Measurements from ENCODE around the gene MS4A6A.
"Not testable (repeated sequence)": the region's sequence is repeated elsewhere in the genome, so short reads cannot be mapped to it uniquely, and the experiment has no call there.

Gene MS4A6A, protein sequence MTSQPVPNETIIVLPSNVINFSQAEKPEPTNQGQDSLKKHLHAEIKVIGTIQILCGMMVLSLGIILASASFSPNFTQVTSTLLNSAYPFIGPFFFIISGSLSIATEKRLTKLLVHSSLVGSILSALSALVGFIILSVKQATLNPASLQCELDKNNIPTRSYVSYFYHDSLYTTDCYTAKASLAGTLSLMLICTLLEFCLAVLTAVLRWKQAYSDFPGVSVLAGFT

DNA sequence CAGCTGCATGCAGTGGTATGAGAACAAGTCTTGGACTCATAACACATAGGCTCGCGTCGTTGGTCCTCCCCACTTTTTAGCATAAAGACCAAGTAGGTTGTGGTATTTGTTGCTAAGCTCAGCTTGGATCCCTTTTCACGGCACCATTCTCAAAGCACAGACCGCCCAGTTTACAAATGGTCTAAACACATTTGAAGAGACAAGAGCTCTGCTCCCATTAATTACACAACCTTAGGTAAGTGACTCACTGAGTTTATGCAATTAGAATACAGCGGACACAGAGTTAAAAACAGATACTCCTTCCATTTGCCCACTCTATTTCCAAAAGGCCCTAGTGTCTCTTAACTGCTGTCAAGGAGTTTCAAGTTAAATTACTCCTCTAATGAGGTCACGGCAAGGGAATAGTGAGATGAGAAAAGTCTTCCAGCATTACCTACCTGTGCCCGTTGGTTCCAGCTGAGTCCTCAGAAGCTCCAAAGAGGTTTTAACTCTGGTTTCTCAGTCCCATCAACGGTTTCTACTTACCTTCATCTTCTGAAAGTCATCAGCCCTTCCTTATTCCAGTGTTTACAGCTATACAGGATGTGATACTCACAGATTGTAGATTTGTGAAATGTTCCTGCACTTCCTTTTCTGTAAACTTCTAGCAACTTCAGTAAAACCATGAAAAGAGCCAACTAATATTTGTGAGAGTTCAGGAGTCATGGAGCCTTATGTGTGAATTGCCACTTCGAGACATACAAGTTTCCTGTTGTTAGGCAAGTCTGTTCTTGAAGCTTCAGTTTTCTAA lies at the start of gene MS4A6A:
Gene MS4A6A, minus strand, starts transcription at position 543 of the 790 bp plus-strand sequence. CDS start 1,356 bp downstream, outside the sequence.
- Mint-ChIP-seq H3K4me1 (ENCODE audit: low read depth) (no peaks in the 10 kb centered on the region), H3K36me3 (peaks cover 2% of the 10 kb centered on the region), H3K27ac (no peak within 1 kb of the TSS), H3K27me3 (peaks cover 11% of the 10 kb centered on the region), H3K9me3 (ENCODE audit: low read depth) (peaks cover 7% of the 10 kb centered on the region), H3K4me3 (no peak within 1 kb of the TSS)

DNA sequence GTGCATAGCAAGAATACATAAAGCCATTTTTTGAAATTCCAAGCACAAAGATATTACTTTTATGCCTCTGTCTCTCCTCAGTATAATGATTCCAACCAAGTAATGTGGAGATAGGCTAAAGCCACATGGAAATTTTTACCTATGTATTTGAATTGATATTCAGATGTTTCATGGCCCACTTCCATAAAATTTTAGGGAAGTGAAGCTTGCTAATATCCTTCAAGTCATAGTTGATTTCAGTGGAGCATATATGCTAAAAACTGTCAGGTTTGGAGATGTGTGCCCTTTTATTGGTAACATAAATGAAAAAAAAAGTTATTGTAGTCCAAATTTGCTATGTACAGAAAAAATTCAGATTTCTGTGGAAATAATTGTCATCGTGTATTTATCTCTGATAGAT lies 47.8 kb upstream of the MS4A6A start:
- peaks cover 4% of the 10 kb centered on the region for H3K27me3 Mint-ChIP-seq
- H3K4me3 Mint-ChIP-seq = no peak overlapping the region
- no peaks in the 10 kb centered on the region for H3K9me3 Mint-ChIP-seq (ENCODE audit: low read depth)
- H3K36me3 Mint-ChIP-seq = no peaks in the 10 kb centered on the region
- H3K27ac Mint-ChIP-seq = no peak overlapping the region
- no peaks in the 10 kb centered on the region for H3K4me1 Mint-ChIP-seq (ENCODE audit: low read depth)

DNA sequence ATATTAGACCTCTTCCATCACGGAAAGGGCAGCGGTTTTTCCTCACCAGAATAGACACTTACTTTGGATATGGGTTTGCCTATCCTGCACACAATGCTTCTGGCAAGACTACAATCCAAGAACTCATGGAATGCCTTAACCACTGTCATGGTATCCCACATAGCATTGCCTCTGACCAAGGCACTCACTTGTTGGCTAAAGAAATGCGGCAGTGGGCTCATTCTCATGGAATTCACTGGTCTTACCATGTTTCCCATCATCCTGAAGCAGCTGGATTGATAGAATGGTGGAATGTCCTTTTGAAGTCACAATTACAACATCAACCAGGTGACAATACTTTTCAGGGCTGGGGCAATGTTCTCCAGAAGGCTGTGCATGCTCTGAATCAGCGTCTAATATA lies 39.3 kb upstream of the MS4A6A start:
- H3K4me1 Mint-ChIP-seq (ENCODE audit: low read depth) = no peaks in the 10 kb centered on the region
- H3K36me3 Mint-ChIP-seq = no peaks in the 10 kb centered on the region
- no peaks in the 10 kb centered on the region for H3K9me3 Mint-ChIP-seq (ENCODE audit: low read depth)
- no peak overlapping the region for H3K4me3 Mint-ChIP-seq
- H3K27me3 Mint-ChIP-seq = peaks cover 4% of the 10 kb centered on the region
- no peak overlapping the region for H3K27ac Mint-ChIP-seq

DNA sequence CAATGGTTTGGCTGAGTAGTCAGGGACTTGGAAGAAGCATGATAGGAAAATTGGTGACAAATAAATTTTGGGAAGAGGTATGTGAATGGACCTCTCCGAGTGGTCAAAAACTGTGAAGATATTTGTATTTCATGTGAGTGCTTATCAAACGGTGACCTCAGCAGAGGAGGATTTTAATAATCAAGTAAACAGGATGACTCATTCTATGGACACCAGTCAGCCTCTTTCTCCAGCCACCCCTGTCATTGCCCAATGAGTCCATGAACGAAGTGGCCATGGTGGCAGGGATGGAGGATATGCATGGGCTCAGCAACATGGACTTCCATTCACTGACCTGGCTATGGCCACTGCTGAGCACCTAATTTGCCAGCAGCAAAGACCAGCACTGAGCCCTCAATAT lies 38.8 kb upstream of the MS4A6A start:
- no peaks in the 10 kb centered on the region for H3K36me3 Mint-ChIP-seq
- H3K27me3 Mint-ChIP-seq = peaks cover 4% of the 10 kb centered on the region
- no peaks in the 10 kb centered on the region for H3K4me1 Mint-ChIP-seq (ENCODE audit: low read depth)
- H3K9me3 Mint-ChIP-seq (ENCODE audit: low read depth) = no peaks in the 10 kb centered on the region
- no peak overlapping the region for H3K27ac Mint-ChIP-seq
- H3K4me3 Mint-ChIP-seq = no peak overlapping the region

DNA sequence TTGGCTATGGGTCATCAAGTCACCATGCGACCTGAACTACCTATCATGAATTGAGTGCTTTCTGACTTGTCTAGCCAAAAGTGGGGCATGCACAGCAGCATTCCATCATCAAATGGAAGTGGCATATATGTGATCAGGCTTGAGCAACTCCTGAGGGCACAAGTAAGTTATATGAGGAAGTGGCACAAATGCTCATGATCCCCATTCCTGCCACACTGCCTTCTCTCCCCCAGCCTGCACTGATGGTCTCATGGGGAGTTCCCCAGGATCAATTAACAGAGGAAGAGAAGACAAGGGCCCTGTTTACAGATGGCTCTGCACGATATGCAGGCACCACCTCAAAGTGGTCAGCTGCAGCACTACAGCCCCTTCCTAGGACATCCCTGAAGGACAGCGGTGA lies 38.3 kb upstream of the MS4A6A start:
- Mint-ChIP-seq H3K36me3 (no peaks in the 10 kb centered on the region), H3K9me3 (ENCODE audit: low read depth) (no peaks in the 10 kb centered on the region), H3K4me1 (ENCODE audit: low read depth) (no peaks in the 10 kb centered on the region), H3K27ac (no peak overlapping the region), H3K27me3 (peaks cover 4% of the 10 kb centered on the region), H3K4me3 (no peak overlapping the region)

DNA sequence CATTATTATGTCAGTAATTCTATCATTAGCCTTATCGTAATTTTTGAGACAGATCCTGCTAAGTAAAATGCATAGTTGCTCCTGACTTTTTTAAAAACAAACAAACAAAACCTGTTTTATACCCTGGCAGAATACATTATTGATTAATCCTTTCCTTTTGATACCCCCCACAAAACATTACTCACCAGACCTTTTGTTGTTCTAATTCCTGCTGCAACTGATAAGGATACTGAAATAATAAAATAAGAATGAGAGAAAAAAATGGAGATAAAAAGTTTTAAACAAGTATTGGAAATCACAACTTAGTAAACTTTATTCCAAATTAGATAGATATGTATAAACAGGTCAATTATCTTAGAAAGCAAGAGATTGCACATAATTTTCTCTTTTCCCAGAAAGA lies 31.5 kb upstream of the MS4A6A start:
- H3K9me3 Mint-ChIP-seq (ENCODE audit: low read depth) = no peaks in the 10 kb centered on the region
- no peaks in the 10 kb centered on the region for H3K36me3 Mint-ChIP-seq
- no peaks in the 10 kb centered on the region for H3K4me1 Mint-ChIP-seq (ENCODE audit: low read depth)
- no peak overlapping the region for H3K4me3 Mint-ChIP-seq
- H3K27ac Mint-ChIP-seq = no peak overlapping the region
- H3K27me3 Mint-ChIP-seq = peaks cover 4% of the 10 kb centered on the region

DNA sequence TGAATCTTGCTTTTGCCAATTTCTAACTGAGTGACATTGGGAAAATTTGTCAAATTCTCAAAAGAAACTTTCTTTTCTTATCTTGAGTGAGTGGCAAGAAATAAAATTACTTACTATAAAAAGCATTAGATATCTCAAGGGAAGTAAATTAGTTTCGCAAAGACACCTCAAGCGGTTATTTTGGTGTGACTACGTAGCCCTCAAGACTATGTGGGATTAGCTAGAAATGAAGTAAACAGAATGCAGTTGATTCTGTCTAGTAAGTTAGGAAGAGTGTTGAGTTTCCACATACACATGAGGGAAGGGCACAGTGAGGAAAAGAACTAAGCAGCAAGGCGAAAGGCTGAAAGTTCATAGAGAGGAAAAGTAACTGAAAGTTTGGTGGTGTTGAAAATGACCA lies 28.3 kb upstream of the MS4A6A start:
- no peak overlapping the region for H3K27ac Mint-ChIP-seq
- H3K4me1 Mint-ChIP-seq (ENCODE audit: low read depth) = peaks cover 2% of the 10 kb centered on the region
- no peaks in the 10 kb centered on the region for H3K9me3 Mint-ChIP-seq (ENCODE audit: low read depth)
- no peaks in the 10 kb centered on the region for H3K36me3 Mint-ChIP-seq
- peaks cover 4% of the 10 kb centered on the region for H3K27me3 Mint-ChIP-seq
- no peak overlapping the region for H3K4me3 Mint-ChIP-seq

DNA sequence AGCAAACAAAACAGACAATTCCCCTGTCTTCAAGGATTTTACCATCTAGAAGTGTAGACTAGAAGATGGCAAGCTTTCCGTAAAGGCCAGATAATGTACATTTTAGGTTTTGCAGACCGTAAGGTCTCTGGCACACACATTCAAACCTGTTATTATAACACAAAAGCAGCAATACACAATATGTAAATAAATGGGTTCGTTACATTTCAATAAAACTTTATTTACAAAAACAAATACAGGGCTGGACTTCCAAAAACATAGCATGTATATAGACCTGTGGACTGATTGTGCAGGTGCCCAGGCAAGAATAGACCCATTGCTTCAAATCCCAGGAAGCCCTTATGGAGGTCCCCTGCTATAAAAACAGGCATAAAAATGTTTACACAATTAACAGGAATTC lies 27.1 kb upstream of the MS4A6A start:
- Mint-ChIP-seq H3K4me1 (ENCODE audit: low read depth) (peaks cover 2% of the 10 kb centered on the region), H3K9me3 (ENCODE audit: low read depth) (no peaks in the 10 kb centered on the region), H3K36me3 (no peaks in the 10 kb centered on the region), H3K27ac (no peak overlapping the region), H3K27me3 (peaks cover 7% of the 10 kb centered on the region), H3K4me3 (no peak overlapping the region)

DNA sequence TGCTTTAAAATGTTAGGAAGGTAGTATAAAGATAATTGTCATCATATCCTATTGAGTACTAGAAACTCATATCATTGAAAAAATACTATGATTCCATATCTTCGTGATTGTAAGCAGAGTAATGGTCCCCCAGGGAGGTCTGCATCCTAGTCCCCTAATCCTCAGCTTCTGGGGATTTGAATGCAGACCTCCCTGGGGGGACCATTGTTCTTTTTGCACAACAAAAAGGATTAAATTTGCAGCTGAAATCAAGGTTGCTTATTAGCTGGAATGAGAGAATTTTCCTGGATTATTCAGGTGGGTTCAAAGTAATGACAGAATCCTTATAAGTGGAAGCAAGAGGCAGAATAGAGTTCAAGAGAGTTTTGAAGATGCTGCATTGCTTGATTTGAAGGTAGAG lies 26.1 kb upstream of the MS4A6A start:
- Mint-ChIP-seq H3K36me3 (no peaks in the 10 kb centered on the region), H3K4me3 (no peak overlapping the region), H3K9me3 (ENCODE audit: low read depth) (no peaks in the 10 kb centered on the region), H3K27ac (no peak overlapping the region), H3K4me1 (ENCODE audit: low read depth) (peaks cover 2% of the 10 kb centered on the region), H3K27me3 (peaks cover 8% of the 10 kb centered on the region)

DNA sequence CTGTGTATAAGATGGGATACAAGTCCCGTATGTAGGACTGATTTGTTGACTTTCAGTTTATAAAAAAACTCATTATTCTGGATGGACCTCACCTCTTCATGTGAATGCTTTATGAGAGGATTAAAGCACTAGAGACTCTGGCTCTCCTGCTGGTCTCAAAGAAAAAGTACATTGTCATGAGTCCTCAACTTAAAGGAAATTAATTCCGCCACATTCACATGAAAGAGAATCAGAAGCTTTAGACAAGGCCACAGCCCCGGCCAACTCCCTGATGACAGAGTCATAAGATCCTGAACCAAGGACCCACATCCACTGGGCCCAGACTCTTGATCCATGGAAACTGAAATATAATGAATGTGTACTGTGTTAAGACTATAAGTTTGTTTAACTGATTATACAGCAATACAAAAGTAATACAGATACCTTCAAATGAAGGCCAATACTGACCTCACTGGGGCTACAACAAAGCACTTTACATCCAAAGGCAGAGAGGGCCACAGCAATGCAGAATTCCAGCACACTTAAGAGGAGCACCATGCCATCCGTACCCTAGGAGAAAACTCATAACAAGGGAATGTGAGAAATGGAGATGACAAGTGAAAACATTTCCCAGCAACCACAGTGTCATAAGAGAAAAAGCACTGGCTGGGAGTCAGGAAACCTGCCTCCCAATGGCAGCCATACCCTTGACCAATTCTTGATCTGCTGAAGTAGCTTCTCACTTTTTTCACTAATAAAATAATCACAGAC lies 25.4 kb upstream of the MS4A6A start:
- Mint-ChIP-seq H3K36me3 (no peaks in the 10 kb centered on the region), H3K9me3 (ENCODE audit: low read depth) (no peaks in the 10 kb centered on the region), H3K4me3 (no peak overlapping the region), H3K27ac (no peak overlapping the region), H3K4me1 (ENCODE audit: low read depth) (peaks cover 2% of the 10 kb centered on the region), H3K27me3 (peaks cover 8% of the 10 kb centered on the region)

DNA sequence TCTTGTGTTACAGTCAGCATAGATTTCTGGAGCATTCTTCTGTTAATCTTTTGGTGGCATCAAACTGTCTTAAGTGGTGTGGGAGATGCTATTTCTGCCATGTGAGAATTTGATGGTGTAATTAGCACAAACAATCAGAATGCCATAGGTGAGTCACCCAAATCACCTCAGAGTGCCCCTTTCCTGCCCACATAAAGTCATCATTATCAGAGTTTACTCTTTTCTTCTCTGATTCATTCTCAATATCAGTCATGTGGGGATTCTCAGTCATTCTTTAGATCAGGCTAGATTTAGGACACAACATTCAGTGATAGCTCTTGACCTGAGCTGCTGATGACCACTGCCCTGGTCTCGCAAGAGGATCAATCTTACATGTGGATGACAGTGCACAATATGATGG lies 23.7 kb upstream of the MS4A6A start:
- Mint-ChIP-seq H3K27me3 (peaks cover 8% of the 10 kb centered on the region), H3K36me3 (no peaks in the 10 kb centered on the region), H3K27ac (no peak overlapping the region), H3K4me3 (no peak overlapping the region), H3K4me1 (ENCODE audit: low read depth) (peaks cover 2% of the 10 kb centered on the region), H3K9me3 (ENCODE audit: low read depth) (no peaks in the 10 kb centered on the region)

DNA sequence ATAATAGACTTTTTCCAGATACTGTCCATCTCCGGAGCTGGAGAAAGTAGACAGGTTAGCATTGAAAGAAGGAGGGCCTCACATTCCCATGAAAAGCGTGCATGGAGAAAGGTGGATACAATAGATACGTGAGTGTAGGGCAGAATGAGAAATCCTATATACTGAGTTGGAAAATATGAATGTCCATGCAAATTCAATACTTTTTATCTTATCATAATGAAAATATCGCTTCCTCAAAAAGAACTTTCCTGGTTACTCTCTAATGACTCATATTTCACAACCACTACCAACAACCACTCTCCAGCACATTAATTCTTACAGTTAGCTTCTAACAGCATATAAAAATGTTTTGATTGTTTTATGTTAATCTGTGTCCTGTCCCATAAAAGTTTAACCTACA lies 22.0 kb upstream of the MS4A6A start:
- H3K36me3 Mint-ChIP-seq = no peaks in the 10 kb centered on the region

DNA sequence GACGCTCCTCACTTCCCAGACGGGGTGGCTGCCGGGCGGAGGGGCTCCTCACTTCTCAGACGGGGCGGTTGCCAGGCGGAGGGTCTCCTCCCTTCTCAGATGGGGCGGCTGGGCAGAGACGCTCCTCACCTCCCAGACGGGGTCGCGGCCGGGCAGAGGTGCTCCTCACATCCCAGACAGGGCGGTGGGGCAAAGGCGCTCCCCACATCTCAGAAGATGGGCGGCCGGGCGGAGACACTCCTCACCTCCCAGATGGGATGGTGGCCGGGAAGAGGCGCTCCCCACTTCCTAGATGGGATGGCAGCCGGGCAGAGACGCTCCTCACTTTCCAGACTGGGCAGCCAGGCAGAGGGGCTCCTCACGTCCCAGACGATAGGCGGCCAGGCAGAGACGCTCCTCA lies 18.5 kb upstream of the MS4A6A start:
- not testable (repeated sequence) for H3K36me3 Mint-ChIP-seq; H3K9me3 Mint-ChIP-seq (ENCODE audit: low read depth); H3K4me1 Mint-ChIP-seq (ENCODE audit: low read depth); H3K27ac Mint-ChIP-seq; H3K4me3 Mint-ChIP-seq
- H3K27me3 Mint-ChIP-seq = peaks cover 19% of the 10 kb centered on the region

More for the DNA sequence above, 22.0 kb upstream of the MS4A6A start:
- Mint-ChIP-seq H3K4me1 (ENCODE audit: low read depth) (peaks cover 2% of the 10 kb centered on the region), H3K4me3 (no peak overlapping the region), H3K27ac (no peak overlapping the region), H3K27me3 (peaks cover 8% of the 10 kb centered on the region), H3K9me3 (ENCODE audit: low read depth) (no peaks in the 10 kb centered on the region)

DNA sequence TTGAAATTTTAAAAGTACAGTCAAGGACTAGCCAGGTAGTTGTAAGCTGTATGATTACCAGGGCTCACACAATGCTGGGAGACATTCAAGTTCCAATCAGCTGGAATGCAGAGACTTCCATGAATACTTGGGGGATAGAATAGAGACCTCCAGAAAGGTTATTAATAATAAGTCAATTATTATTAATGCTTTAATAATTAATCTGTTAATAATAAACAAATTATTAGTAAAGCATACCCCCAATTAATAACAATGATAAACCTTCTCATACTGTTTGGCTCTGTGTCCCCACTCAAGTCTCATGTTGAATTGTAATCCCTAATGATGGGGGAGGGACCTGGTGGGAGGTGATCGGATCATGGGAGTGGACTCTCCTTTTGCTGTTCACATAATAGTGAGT lies 14.6 kb upstream of the MS4A6A start:
- Mint-ChIP-seq H3K4me3 (no peak overlapping the region), H3K36me3 (no peaks in the 10 kb centered on the region), H3K27me3 (peaks cover 19% of the 10 kb centered on the region), H3K27ac (no peak overlapping the region), H3K4me1 (ENCODE audit: low read depth) (no peaks in the 10 kb centered on the region), H3K9me3 (ENCODE audit: low read depth) (peaks cover 2% of the 10 kb centered on the region)

DNA sequence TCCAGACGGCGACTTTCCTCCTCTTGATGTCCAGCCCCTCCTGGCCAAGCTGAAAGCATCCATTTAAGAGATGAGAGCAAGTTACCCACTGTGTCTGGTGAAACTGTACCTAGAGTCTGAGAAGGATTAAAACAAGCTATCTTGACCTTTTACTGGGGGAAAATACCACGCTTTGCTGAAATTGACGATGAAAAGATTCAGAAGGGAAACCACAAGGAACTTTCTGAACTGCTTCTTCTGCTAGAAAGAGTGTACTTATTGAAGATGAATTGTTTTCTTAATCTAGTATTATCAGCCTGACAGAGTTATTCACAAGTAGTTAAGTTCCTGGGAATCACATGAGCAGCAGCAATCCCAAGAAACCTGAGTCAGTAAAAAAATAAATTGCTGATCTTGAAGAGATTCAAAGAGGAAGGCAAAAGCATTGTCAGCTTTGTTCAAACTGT lies 13.1 kb upstream of the MS4A6A start:
- no peak overlapping the region for H3K4me3 Mint-ChIP-seq
- H3K27me3 Mint-ChIP-seq = peaks cover 17% of the 10 kb centered on the region
- no peaks in the 10 kb centered on the region for H3K36me3 Mint-ChIP-seq
- peaks cover 3% of the 10 kb centered on the region for H3K9me3 Mint-ChIP-seq (ENCODE audit: low read depth)
- no peaks in the 10 kb centered on the region for H3K4me1 Mint-ChIP-seq (ENCODE audit: low read depth)
- no peak overlapping the region for H3K27ac Mint-ChIP-seq
